HCT116 (cell line): ENCODE results near the gene IQCM.

ENCODE experiments used
- TF ChIP-seq, protein P1 (sequence below): IDR thresholded peaks from 2 replicates; pipeline ENCODE4 v1.6.1; 2012; ENCODE audit warnings: low read depth
- TF ChIP-seq, protein P2 (sequence below), 3 experiments: fragments of 200-600 bp in 1 of 3; sonication (generic) in 1 of 3; IDR thresholded peaks in 2 of 3; conservative IDR thresholded peaks in 1 of 3; 2 replicates each; pipeline ENCODE4 v1.5.1; 2012 to 2017; ENCODE audit warnings: low read depth in 2 of 3, low read length in 2 of 3, antibody characterized with exemption in 1 of 3, borderline replicate concordance in 1 of 3, control low read depth in 1 of 3, mild to moderate bottlenecking in 1 of 3, mixed read lengths in 1 of 3, mixed run types in 1 of 3, moderate library complexity in 1 of 3; ENCODE audit not compliant: insufficient read depth in 1 of 3

DNA sequence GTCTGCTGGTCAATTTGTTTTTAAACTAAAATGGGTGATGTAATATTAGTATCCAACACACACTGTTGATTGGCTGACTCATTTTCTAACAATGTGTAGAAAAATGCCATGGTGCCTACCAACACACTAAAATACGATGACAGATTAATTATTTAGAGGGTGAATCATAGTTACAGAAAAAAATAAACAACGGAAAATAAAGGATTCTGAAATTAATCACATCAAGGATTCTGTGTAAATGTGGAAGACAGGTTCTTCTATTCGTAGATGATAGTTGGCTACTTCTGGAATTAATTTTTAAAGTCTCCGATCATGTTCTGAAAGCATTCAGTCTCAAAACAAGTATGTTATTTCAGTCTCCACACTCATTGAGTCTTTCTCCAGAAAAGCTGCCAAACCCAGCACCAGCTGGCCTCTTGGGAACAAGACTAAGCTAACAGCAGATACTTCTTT is 8.2 kb upstream of the IQCM start:
- TF ChIP-seq, protein P1, sequence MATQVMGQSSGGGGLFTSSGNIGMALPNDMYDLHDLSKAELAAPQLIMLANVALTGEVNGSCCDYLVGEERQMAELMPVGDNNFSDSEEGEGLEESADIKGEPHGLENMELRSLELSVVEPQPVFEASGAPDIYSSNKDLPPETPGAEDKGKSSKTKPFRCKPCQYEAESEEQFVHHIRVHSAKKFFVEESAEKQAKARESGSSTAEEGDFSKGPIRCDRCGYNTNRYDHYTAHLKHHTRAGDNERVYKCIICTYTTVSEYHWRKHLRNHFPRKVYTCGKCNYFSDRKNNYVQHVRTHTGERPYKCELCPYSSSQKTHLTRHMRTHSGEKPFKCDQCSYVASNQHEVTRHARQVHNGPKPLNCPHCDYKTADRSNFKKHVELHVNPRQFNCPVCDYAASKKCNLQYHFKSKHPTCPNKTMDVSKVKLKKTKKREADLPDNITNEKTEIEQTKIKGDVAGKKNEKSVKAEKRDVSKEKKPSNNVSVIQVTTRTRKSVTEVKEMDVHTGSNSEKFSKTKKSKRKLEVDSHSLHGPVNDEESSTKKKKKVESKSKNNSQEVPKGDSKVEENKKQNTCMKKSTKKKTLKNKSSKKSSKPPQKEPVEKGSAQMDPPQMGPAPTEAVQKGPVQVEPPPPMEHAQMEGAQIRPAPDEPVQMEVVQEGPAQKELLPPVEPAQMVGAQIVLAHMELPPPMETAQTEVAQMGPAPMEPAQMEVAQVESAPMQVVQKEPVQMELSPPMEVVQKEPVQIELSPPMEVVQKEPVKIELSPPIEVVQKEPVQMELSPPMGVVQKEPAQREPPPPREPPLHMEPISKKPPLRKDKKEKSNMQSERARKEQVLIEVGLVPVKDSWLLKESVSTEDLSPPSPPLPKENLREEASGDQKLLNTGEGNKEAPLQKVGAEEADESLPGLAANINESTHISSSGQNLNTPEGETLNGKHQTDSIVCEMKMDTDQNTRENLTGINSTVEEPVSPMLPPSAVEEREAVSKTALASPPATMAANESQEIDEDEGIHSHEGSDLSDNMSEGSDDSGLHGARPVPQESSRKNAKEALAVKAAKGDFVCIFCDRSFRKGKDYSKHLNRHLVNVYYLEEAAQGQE: no peak
- TF ChIP-seq, protein P2, sequence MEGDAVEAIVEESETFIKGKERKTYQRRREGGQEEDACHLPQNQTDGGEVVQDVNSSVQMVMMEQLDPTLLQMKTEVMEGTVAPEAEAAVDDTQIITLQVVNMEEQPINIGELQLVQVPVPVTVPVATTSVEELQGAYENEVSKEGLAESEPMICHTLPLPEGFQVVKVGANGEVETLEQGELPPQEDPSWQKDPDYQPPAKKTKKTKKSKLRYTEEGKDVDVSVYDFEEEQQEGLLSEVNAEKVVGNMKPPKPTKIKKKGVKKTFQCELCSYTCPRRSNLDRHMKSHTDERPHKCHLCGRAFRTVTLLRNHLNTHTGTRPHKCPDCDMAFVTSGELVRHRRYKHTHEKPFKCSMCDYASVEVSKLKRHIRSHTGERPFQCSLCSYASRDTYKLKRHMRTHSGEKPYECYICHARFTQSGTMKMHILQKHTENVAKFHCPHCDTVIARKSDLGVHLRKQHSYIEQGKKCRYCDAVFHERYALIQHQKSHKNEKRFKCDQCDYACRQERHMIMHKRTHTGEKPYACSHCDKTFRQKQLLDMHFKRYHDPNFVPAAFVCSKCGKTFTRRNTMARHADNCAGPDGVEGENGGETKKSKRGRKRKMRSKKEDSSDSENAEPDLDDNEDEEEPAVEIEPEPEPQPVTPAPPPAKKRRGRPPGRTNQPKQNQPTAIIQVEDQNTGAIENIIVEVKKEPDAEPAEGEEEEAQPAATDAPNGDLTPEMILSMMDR (IDR thresholded peaks at IDR 0.05 in 2 of 3, conservative IDR thresholded peaks at IDR 0.05 in 1 of 3; ENCODE audit: borderline replicate concordance in 1 of 3, insufficient read depth in 1 of 3, low read depth in 2 of 3, low read length in 2 of 3): no peak
